Gastroesophageal sphincter (tissue), 4 donors: ENCODE data around the gene OPN1SW. TPM values are rescaled to one million over a fixed set of nuclear protein-coding genes. Genes with fewer than 3 reads are reported as not detected.

ENCODE experiments used
- ATAC-seq: fragments of 150-250 bp; one replicate; pipeline ENCODE4 v1.9.1; 2016; ENCODE audit warnings: mild to moderate bottlenecking, moderate library complexity
- H3K27ac ChIP-seq, 4 donors: fragments of 200-600 bp; sonication (generic) in 3 of 4; 1 replicate in 3 of 4; 2 replicates in 1 of 4; pipeline ENCODE4 v1.5.1; 2016 to 2019
- H3K27me3 ChIP-seq: fragments of 200-600 bp; sonication (generic); one replicate; pipeline ENCODE4 v1.5.1; 2019
- H3K36me3 ChIP-seq, 2 donors: fragments of 200-600 bp; sonication (generic); one replicate each; pipeline ENCODE4 v1.5.1; 2019; ENCODE audit warnings: control low read depth in 1 of 2
- H3K4me1 ChIP-seq, 3 donors: fragments of 200-600 bp; sonication (generic); 1 replicate in 2 of 3; 2 replicates in 1 of 3; pipeline ENCODE4 v1.5.1; 2016 to 2019; ENCODE audit warnings: control low read depth in 2 of 3
- H3K4me3 ChIP-seq, 2 donors: fragments of 200-600 bp; sonication (generic); one replicate each; pipeline ENCODE4 v1.5.1; 2019; ENCODE audit warnings: mild to moderate bottlenecking in 1 of 2, moderate library complexity in 1 of 2
- H3K9me3 ChIP-seq, 3 donors: fragments of 200-600 bp; sonication (generic); one replicate each; pipeline ENCODE4 v1.5.1; 2017 to 2019; ENCODE audit warnings: control low read depth in 2 of 3
- EP300 ChIP-seq: sonication (generic); formaldehyde crosslinking; IDR thresholded peaks from one replicate; pipeline ENCODE4 v1.6.1; 2017; ENCODE audit warnings: antibody characterized with exemption, mild to moderate bottlenecking
- POLR2A ChIP-seq, 2 donors: fragments of 450-650 bp; IDR thresholded peaks; one replicate each; pipeline ENCODE4 v1.6.1; 2017; ENCODE audit warnings: antibody characterized with exemption in 2 of 2, mild to moderate bottlenecking in 2 of 2, moderate library complexity in 1 of 2
- POLR2AphosphoS5 ChIP-seq: sonication (generic); formaldehyde crosslinking; IDR thresholded peaks from one replicate; pipeline ENCODE4 v1.6.1; 2017; ENCODE audit warnings: antibody characterized with exemption
- WGBS, 2 donors: methylation state at CpG; one replicate each; pipeline ENCODE4 v1.1.5; 2018; ENCODE audit warnings: low coverage in 1 of 2; 5-methylcytosine and 5-hydroxymethylcytosine counted together
- small RNA-seq, 4 donors: library from RNA; depleted of rRNA; stranded (forward); fragments of <200 nt; gene quantifications; one replicate each; pipeline ENCODE3, GENCODE V24; 2016
- total RNA-seq, 4 donors: library from RNA; depleted of rRNA; stranded (reverse); fragments of >200 nt; gene quantifications; one replicate each; pipeline ENCODE4 v1.1.0, GENCODE V29; 2016
- TF ChIP-seq, protein P1 (sequence below), 4 experiments: fragments of 200-600 bp in 2 of 4; fragments of 450-650 bp in 2 of 4; sonication (generic) in 1 of 4; IDR thresholded peaks; one replicate each; pipeline ENCODE4 v1.5.1; 2017 to 2019; ENCODE audit warnings: antibody characterized with exemption in 4 of 4, mild to moderate bottlenecking in 2 of 4, moderate library complexity in 2 of 4

Gene OPN1SW
- total RNA-seq, 4 donors from 2014 or later = not detected

GRCh38 chr7:128726737-128727072 lies 48.9 kb downstream of the OPN1SW start:
- TF ChIP-seq, protein P1, sequence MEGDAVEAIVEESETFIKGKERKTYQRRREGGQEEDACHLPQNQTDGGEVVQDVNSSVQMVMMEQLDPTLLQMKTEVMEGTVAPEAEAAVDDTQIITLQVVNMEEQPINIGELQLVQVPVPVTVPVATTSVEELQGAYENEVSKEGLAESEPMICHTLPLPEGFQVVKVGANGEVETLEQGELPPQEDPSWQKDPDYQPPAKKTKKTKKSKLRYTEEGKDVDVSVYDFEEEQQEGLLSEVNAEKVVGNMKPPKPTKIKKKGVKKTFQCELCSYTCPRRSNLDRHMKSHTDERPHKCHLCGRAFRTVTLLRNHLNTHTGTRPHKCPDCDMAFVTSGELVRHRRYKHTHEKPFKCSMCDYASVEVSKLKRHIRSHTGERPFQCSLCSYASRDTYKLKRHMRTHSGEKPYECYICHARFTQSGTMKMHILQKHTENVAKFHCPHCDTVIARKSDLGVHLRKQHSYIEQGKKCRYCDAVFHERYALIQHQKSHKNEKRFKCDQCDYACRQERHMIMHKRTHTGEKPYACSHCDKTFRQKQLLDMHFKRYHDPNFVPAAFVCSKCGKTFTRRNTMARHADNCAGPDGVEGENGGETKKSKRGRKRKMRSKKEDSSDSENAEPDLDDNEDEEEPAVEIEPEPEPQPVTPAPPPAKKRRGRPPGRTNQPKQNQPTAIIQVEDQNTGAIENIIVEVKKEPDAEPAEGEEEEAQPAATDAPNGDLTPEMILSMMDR (IDR thresholded peaks at IDR 0.05) = no peak
- TF ChIP-seq POLR2A (IDR thresholded peaks at IDR 0.05) (no peak), POLR2AphosphoS5 (no peak), EP300 (no peak)
- no peak overlapping the region for H3K27ac ChIP-seq
- no peaks in the 10 kb centered on the region for H3K36me3 ChIP-seq
- no peaks in the 10 kb centered on the region for H3K9me3 ChIP-seq
- WGBS, 2 donors = 38 to 57% methylated on average over 1 of the region's 1 CpG
- H3K4me3 ChIP-seq = no peak overlapping the region
- no peaks in the 10 kb centered on the region for H3K27me3 ChIP-seq
- H3K4me1 ChIP-seq = no peaks in the 10 kb centered on the region
- ATAC-seq = no peak

DNA sequence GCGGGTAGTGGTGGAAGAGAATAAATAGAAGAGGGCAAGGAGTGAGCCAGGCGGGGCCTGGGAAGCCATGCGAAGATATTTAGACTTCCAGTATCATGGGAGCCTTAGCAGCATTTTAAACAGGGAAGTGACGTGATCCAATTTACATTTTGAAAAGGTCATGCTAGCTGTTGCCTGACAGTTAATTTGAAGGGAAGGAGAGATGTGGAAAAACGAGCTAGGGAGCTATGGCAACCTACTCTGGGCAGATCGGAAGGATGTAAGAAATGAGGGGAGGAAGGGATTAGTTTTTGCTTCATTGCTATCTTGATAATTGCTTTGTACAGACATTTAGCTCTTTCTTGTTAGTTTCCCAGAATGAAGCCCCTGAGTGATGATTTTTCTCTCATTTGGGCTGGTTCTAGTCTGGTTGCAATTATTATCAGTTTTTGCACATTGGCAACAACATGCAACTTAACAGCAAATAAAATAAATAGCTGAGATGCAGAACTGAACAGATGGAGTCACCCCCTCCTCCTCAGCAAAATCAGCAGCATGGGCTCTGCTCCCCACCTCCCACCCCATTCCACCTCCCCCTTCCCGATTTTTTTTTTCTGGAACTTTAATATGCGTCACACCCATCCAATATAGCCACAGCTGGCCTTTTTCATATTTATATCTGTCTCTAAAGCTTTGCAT lies 49.4 kb downstream of the OPN1SW start:
- TF ChIP-seq, protein P1 (IDR thresholded peaks at IDR 0.05) = no peak
- TF ChIP-seq POLR2AphosphoS5 (no peak), POLR2A (IDR thresholded peaks at IDR 0.05) (no peak), EP300 (no peak)
- Histone ChIP-seq H3K27ac (no peak overlapping the region), H3K36me3 (no peaks in the 10 kb centered on the region), H3K4me1 (no peaks in the 10 kb centered on the region), H3K4me3 (no peak overlapping the region), H3K27me3 (no peaks in the 10 kb centered on the region), H3K9me3 (no peaks in the 10 kb centered on the region)
- WGBS, 2 donors = 57 to 58% methylated on average over 6 to 8 of the region's 8 CpGs
- ATAC-seq = no peak

GRCh38 chr7:128725531-128725930 lies 50.1 kb downstream of the OPN1SW start:
- Histone ChIP-seq H3K4me3 (no peak overlapping the region), H3K27ac (no peak overlapping the region), H3K9me3 (no peaks in the 10 kb centered on the region), H3K27me3 (no peaks in the 10 kb centered on the region), H3K4me1 (no peaks in the 10 kb centered on the region), H3K36me3 (no peaks in the 10 kb centered on the region)
- 93 to 100% methylated on average over 2 of the region's 2 CpGs for WGBS, 2 donors
- no peak for TF ChIP-seq POLR2AphosphoS5
- TF ChIP-seq POLR2A (IDR thresholded peaks at IDR 0.05) = no peak
- no peak for TF ChIP-seq EP300
- TF ChIP-seq, protein P1 (IDR thresholded peaks at IDR 0.05) = no peak
- ATAC-seq = no peak

GRCh38 chr7:128724743-128725142 lies 50.9 kb downstream of the OPN1SW start:
- H3K4me1 ChIP-seq = no peaks in the 10 kb centered on the region
- H3K36me3 ChIP-seq = no peaks in the 10 kb centered on the region
- no peaks in the 10 kb centered on the region for H3K9me3 ChIP-seq
- H3K27me3 ChIP-seq = no peaks in the 10 kb centered on the region
- 67 to 90% methylated on average over 4 to 5 of the region's 5 CpGs for WGBS, 2 donors
- no peak for ATAC-seq
- no peak overlapping the region for H3K4me3 ChIP-seq
- H3K27ac ChIP-seq = no peak overlapping the region
- TF ChIP-seq POLR2A (IDR thresholded peaks at IDR 0.05) = no peak
- TF ChIP-seq, protein P1 (IDR thresholded peaks at IDR 0.05) = no peak
- TF ChIP-seq POLR2AphosphoS5 = no peak
- no peak for TF ChIP-seq EP300

Small RNA genes lying within 50 kb of the gene (small RNA-seq; reads per million reads assigned to genes)
- gene RN7SL81P = 0 reads per million in 4 donors

Other genes starting within 250 kb of the OPN1SW start
- gene GARIN1A, start 103.5 kb downstream of the OPN1SW start, total RNA-seq = 1 to 10 TPM in 3 of 4 donors, under 1 TPM in 1; 0.25 to 1.5 (median 1.3) TPM
- 100 to 1,000 TPM; 146 to 274 (median 235) TPM for gene CALU, start 36.4 kb downstream of the OPN1SW start, total RNA-seq
- gene CCDC136, start 16.2 kb upstream of the OPN1SW start, total RNA-seq = 10 to 100 TPM; 14.5 to 46.9 (median 21.5) TPM
- gene FLNC, start 54.6 kb upstream of the OPN1SW start, total RNA-seq = 1,000 to 10,000 TPM in 1 of 4 donors, 100 to 1,000 TPM in 3; 308 to 1,162 (median 401) TPM
- 100 to 1,000 TPM in 1 of 4 donors, 10 to 100 TPM in 3; 67.7 to 101 (median 84.5) TPM for gene ATP6V1F, start 87.1 kb upstream of the OPN1SW start, total RNA-seq
- gene KCP, start 134.9 kb upstream of the OPN1SW start, total RNA-seq = under 1 TPM in 2 of 4 donors, not detected in 2; 0.31 to 0.67 TPM
- 10 to 100 TPM in 1 of 4 donors, 1 to 10 TPM in 3; 6.6 to 10.1 (median 8.2) TPM for gene IRF5, start 162.1 kb upstream of the OPN1SW start, total RNA-seq